Neural crest cell (in vitro differentiated cells): ENCODE data around the gene CDKN1B. TPM values are rescaled to one million over a fixed set of nuclear protein-coding genes. Genes with fewer than 3 reads are reported as not detected.
A peak's percentile ranks its signal among the peaks of the same experiment; 100 is the strongest.

Experiments
- DNase-seq: peaks from one replicate; pipeline ENCODE4 v3.0.0; 2021; ENCODE audit warnings: low read depth, mixed read lengths, low spot score
- H3K27ac Mint-ChIP-seq: one replicate; pipeline ENCODE4 v1.8.0; 2021; ENCODE audit warnings: mild to moderate bottlenecking, mixed read lengths; ENCODE audit not compliant: unreplicated experiment
- H3K27me3 Mint-ChIP-seq: 2 replicates; pipeline ENCODE4 v1.8.0; 2021; ENCODE audit warnings: low read depth, mild to moderate bottlenecking, mixed read lengths
- H3K36me3 Mint-ChIP-seq: 2 replicates; pipeline ENCODE4 v1.8.0; 2021; ENCODE audit warnings: low read depth, mild to moderate bottlenecking, mixed read lengths
- H3K4me1 Mint-ChIP-seq: 2 replicates; pipeline ENCODE4 v1.8.0; 2021; ENCODE audit warnings: mixed read lengths
- H3K4me3 Mint-ChIP-seq: one replicate; pipeline ENCODE4 v1.8.0; 2021; ENCODE audit warnings: mild to moderate bottlenecking, mixed read lengths
- H3K9me3 Mint-ChIP-seq: 2 replicates; pipeline ENCODE4 v1.8.0; 2021; ENCODE audit warnings: mixed read lengths
- CTCF ChIP-seq: fragments of 200-600 bp; sonication (generic); conservative IDR thresholded peaks from 2 replicates; pipeline ENCODE4 v1.5.0; 2021; ENCODE audit warnings: antibody characterized with exemption, mild to moderate bottlenecking
- total RNA-seq: library from RNA; stranded (reverse); gene quantifications from 2 replicates; pipeline ENCODE4 v1.2.1, GENCODE V29; 2021

CDKN1B gene
- total RNA-seq, 1 donor from 2014 or later: 47.9 TPM

- peak overlapping the region; percentile 97 for H3K27ac Mint-ChIP-seq
- no peaks in the 10 kb centered on the region for H3K9me3 Mint-ChIP-seq
- H3K4me1 Mint-ChIP-seq: peaks cover 49% of the 10 kb centered on the region
- peak; percentile 75 for DNase-seq
- H3K36me3 Mint-ChIP-seq: peaks cover 3% of the 10 kb centered on the region
- no peak for TF ChIP-seq CTCF
- peaks cover 2% of the 10 kb centered on the region for H3K27me3 Mint-ChIP-seq
- peak overlapping the region; percentile 97 for H3K4me3 Mint-ChIP-seq
Observed at GRCh38 chr12:12725086-12725955, 8.2 kb downstream of the CDKN1B start.

GRCh38 chr12:12725956-12726554, 8.9 kb downstream of the CDKN1B start:
- Mint-ChIP-seq H3K27me3 (peaks cover 2% of the 10 kb centered on the region), H3K9me3 (no peaks in the 10 kb centered on the region), H3K27ac (peak overlapping the region; percentile 96), H3K36me3 (no peaks in the 10 kb centered on the region), H3K4me3 (peak overlapping the region; percentile 97), H3K4me1 (peaks cover 41% of the 10 kb centered on the region)
- DNase-seq: no peak
- TF ChIP-seq CTCF: no peak

- H3K36me3 Mint-ChIP-seq: no peaks in the 10 kb centered on the region
- no peaks in the 10 kb centered on the region for H3K9me3 Mint-ChIP-seq
- H3K27ac Mint-ChIP-seq: peak overlapping the region; percentile 31
- H3K4me1 Mint-ChIP-seq: peaks cover 41% of the 10 kb centered on the region
- no peak for TF ChIP-seq CTCF
- peak overlapping the region; percentile 97 for H3K4me3 Mint-ChIP-seq
- no peak for DNase-seq
- peaks cover 2% of the 10 kb centered on the region for H3K27me3 Mint-ChIP-seq
Observed at GRCh38 chr12:12726555-12727093, 9.5 kb downstream of the CDKN1B start.

- H3K27me3 Mint-ChIP-seq: no peaks in the 10 kb centered on the region
- H3K4me1 Mint-ChIP-seq: peaks cover 24% of the 10 kb centered on the region
- no peaks in the 10 kb centered on the region for H3K36me3 Mint-ChIP-seq
- DNase-seq: no peak
- H3K4me3 Mint-ChIP-seq: no peak overlapping the region
- no peak overlapping the region for H3K27ac Mint-ChIP-seq
- H3K9me3 Mint-ChIP-seq: no peaks in the 10 kb centered on the region
- TF ChIP-seq CTCF: no peak
Observed at GRCh38 chr12:12731178-12731577, 14.0 kb downstream of the CDKN1B start.

- H3K27ac Mint-ChIP-seq: no peak overlapping the region
- H3K27me3 Mint-ChIP-seq: no peaks in the 10 kb centered on the region
- H3K36me3 Mint-ChIP-seq: no peaks in the 10 kb centered on the region
- H3K4me1 Mint-ChIP-seq: peaks cover 22% of the 10 kb centered on the region
- H3K9me3 Mint-ChIP-seq: no peaks in the 10 kb centered on the region
- no peak overlapping the region for H3K4me3 Mint-ChIP-seq
- DNase-seq: no peak
- TF ChIP-seq CTCF: no peak
Observed at GRCh38 chr12:12731785-12732184, 14.6 kb downstream of the CDKN1B start.
